ENCODE measurements around the gene PSME2.
A peak's percentile ranks its signal among the peaks of the same experiment; 100 is the strongest.

PSME2 gene

GRCh38 chr14:24146978-24147760 is 759 bp upstream of the PSME2 start, which contains the start of gene RNF31:
Gene RNF31, plus strand, starts transcription at chr14:24147498. Its CDS starts 201 bp downstream, at chr14:24147699.
- Histone ChIP-seq H3K36me3 (ENCODE audit: control insufficient read depth in 2 of 2, insufficient read depth in 1 of 2, low read length in 2 of 2) (peaks cover 15 to 59% of the 10 kb centered on the region in 2 experiments), H3K4me1 (ENCODE audit: control insufficient read depth, insufficient read depth, low read length) (peaks cover 8% of the 10 kb centered on the region), H3K27ac (ENCODE audit: extremely low read depth, low read depth, low read length) (peak within 1 kb of the TSS; percentile 81; the same call in 1 of the 2 replicates), H3K9me3 (ENCODE audit: control insufficient read depth, insufficient read depth, low read depth, low read length) (no peaks in the 10 kb centered on the region), H3K4me3 (ENCODE audit: low read depth, low read length) (peak within 1 kb of the TSS; percentile 91)
- CTCF ChIA-PET: interaction anchor here (0.5 to 3.7 kb wide), 9 partner anchors 10 to 1052 kb away, joined by 3 to 34 read pairs (median 4); partner anchors contain the start of genes C14orf119 and IRF9
- POLR2A ChIA-PET: interaction anchor here (0.6 to 3.8 kb wide), 19 partner anchors 9 to 124 kb away, joined by 3 to 79 read pairs (median 7); partner anchors contain the start of genes CHMP4A, DCAF11, IPO4 and IRF9
- no peak for TF ChIP-seq ZNF785 (tag by site-specific recombination; IDR thresholded peaks at IDR 0.05)
- no peak; the same call in 1 of the 2 replicates for TF ChIP-seq INSM2 (tag by site-specific recombination; IDR thresholded peaks at IDR 0.05)
- TF ChIP-seq ZNF10 (tag by site-specific recombination; IDR thresholded peaks at IDR 0.05): no peak
- TF ChIP-seq TRIM28 (IDR thresholded peaks at IDR 0.05; ENCODE audit: borderline replicate concordance, low read length): no peak
- no peak for TF ChIP-seq ZNF157 (tag by site-specific recombination; IDR thresholded peaks at IDR 0.05)
- TF ChIP-seq ZNF175 (tag by site-specific recombination; IDR thresholded peaks at IDR 0.05): no peak
- TF ChIP-seq OVOL3 (tag by site-specific recombination; IDR thresholded peaks at IDR 0.05): no peak
- TF ChIP-seq ZNF266 (tag by site-specific recombination; IDR thresholded peaks at IDR 0.05; ENCODE audit: low read depth): no peak
- no peak for TF ChIP-seq ZNF768 (tag by site-specific recombination; IDR thresholded peaks at IDR 0.05)
- no peak for TF ChIP-seq RBAK (tag by site-specific recombination; IDR thresholded peaks at IDR 0.05)
- TF ChIP-seq ZNF292 (tag by site-specific recombination; IDR thresholded peaks at IDR 0.05; ENCODE audit: borderline replicate concordance, low read depth): no peak
- TF ChIP-seq CTCF (tag by site-specific recombination; IDR thresholded peaks at IDR 0.05): no peak
- TF ChIP-seq ZSCAN30 (tag by site-specific recombination; IDR thresholded peaks at IDR 0.05): 0 out of 2 replicates have a peak, but pooled peaks have one; percentile 54
- TF ChIP-seq ZNF707 (tag by site-specific recombination; IDR thresholded peaks at IDR 0.05): no peak
- no peak for TF ChIP-seq ZNF184 (tag by site-specific recombination; IDR thresholded peaks at IDR 0.05)
- TF ChIP-seq ZNF274 (IDR thresholded peaks at IDR 0.05; ENCODE audit: low read length): no peak
- TF ChIP-seq ZNF274 (tag by site-specific recombination; IDR thresholded peaks at IDR 0.05; ENCODE audit: borderline replicate concordance): no peak
- TF ChIP-seq ZNF514 (tag by site-specific recombination; IDR thresholded peaks at IDR 0.05): no peak
- no peak for TF ChIP-seq ZNF549 (tag by site-specific recombination; IDR thresholded peaks at IDR 0.05)
- TF ChIP-seq ZNF692 (tag by site-specific recombination; IDR thresholded peaks at IDR 0.05): no peak
- TF ChIP-seq ZNF600 (tag by site-specific recombination; IDR thresholded peaks at IDR 0.05): no peak
- peak; percentile 2; the same call in 1 of the 2 replicates for TF ChIP-seq KLF9 (tag by site-specific recombination; IDR thresholded peaks at IDR 0.05; ENCODE audit: low read depth)
- no peak for TF ChIP-seq ZNF354C (tag by site-specific recombination; IDR thresholded peaks at IDR 0.05; ENCODE audit: borderline replicate concordance, low read depth)
- no peak for TF ChIP-seq SCRT2 (tag by site-specific recombination; IDR thresholded peaks at IDR 0.05)
- TF ChIP-seq ZNF18 (tag by site-specific recombination; IDR thresholded peaks at IDR 0.05): no peak
- no peak for TF ChIP-seq ZNF626 (tag by site-specific recombination; IDR thresholded peaks at IDR 0.05)
- peak; percentile 81 for TF ChIP-seq ZBTB7A (tag by site-specific recombination; IDR thresholded peaks at IDR 0.05; ENCODE audit: low read depth)
- no peak for TF ChIP-seq SALL2 (tag by site-specific recombination; IDR thresholded peaks at IDR 0.05; ENCODE audit: borderline replicate concordance)
- no peak for TF ChIP-seq ZNF624 (tag by site-specific recombination; IDR thresholded peaks at IDR 0.05)
- TF ChIP-seq MZF1 (tag by site-specific recombination; IDR thresholded peaks at IDR 0.05; ENCODE audit: borderline replicate concordance): no peak
- TF ChIP-seq ZNF2 (tag by site-specific recombination; IDR thresholded peaks at IDR 0.05): peak; percentile 13; the same call in 1 of the 2 replicates
- TF ChIP-seq ZNF677 (tag by site-specific recombination; IDR thresholded peaks at IDR 0.05): no peak
- TF ChIP-seq ZNF335 (tag by site-specific recombination; conservative IDR thresholded peaks at IDR 0.05): no peak; the same call in 1 of the 2 replicates
